Panc1 (cell line): ENCODE data around the gene PCLO.

ENCODE experiments used
- CTCF ChIP-seq: fragments of 450-650 bp; IDR thresholded peaks from 2 replicates; pipeline ENCODE4 v1.5.1; 2017; ENCODE audit warnings: mild to moderate bottlenecking
- POLR2AphosphoS5 ChIP-seq: IDR thresholded peaks from 2 replicates; pipeline ENCODE4 v1.6.1; 2012; ENCODE audit warnings: mild to moderate bottlenecking, low read depth, low read length, moderate library complexity
- TCF7L2 ChIP-seq: IDR thresholded peaks from 2 replicates; pipeline ENCODE4 v1.6.1; 2011; ENCODE audit warnings: mild to moderate bottlenecking, low read depth, low read length, inconsistent platforms

GRCh38 chr7:83190659-83191389, 28.1 kb upstream of the PCLO start:
- TF ChIP-seq CTCF, result no peak
- TF ChIP-seq TCF7L2, result no peak
- no peak for TF ChIP-seq POLR2AphosphoS5
